ENCODE data around the gene BTF3. TPM values are rescaled to one million over a fixed set of nuclear protein-coding genes. Genes with fewer than 3 reads are reported as not detected.

The BTF3 gene
- total and polyA plus RNA-seq, 2 of the 13 experiments (the other 11 are each of a cell fraction or from before 2014, with no cell fraction given): 557 to 698 TPM

DNA sequence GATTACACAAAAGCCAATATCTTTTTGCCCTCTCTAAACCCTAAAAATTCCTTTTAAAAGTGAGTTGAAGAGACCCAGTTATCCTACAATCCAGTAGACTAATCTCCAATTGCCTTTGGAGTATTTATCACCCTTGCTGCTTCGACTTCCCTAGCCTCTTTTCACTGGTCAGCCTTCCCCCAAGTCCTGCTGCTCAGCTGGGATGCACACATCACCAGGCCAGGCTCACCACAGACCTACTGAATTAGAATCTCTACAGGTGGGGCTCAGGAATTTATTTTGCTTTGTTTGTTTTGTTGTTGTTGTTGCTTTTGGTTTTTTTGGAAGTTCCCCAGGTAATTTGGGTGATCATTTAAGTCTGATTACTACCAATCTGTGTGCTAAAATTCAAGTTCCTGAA is 38.1 kb upstream of the BTF3 start:
- no TSS peak for BruUV-seq (replicated peaks)
- no peaks in the 10 kb centered on the region for H3K79me2 ChIP-seq (ENCODE audit: insufficient read depth, low read length)
- ChIA-PET POLR2A (no interaction called here), CTCF (ENCODE audit: low intra/inter-chr PET ratio, low total read pairs) (no interaction called here)
- H3K4me1 ChIP-seq (ENCODE audit: insufficient read depth, low read length): no peaks in the 10 kb centered on the region
- H3K4me2 ChIP-seq (ENCODE audit: low read depth, low read length): no peak overlapping the region
- no peak overlapping the region for H2AFZ ChIP-seq (ENCODE audit: low read length)
- H3K36me3 ChIP-seq (replicated peaks in 1 of 2; ENCODE audit: control insufficient read depth in 1 of 2, insufficient read depth in 2 of 2, low read length in 2 of 2): no peaks in the 10 kb centered on the region
- in situ Hi-C loops (cut with HindIII; ENCODE audit: extremely low pct_ligation_motif_present, low pct_unique_long_range_greater_than_20kb): no loop called here
- H3K4me3 ChIP-seq (replicated peaks in 1 of 3; ENCODE audit: insufficient read depth in 1 of 3, low read depth in 2 of 3, low read length in 3 of 3): no peak overlapping the region
- no peaks in the 10 kb centered on the region for H4K20me1 ChIP-seq (ENCODE audit: insufficient read depth, low read length)
- ATAC-seq (no peak), DNase-seq (ENCODE audit: low spot score) (no peak), FAIRE-seq (no peak)
- WGBS (ENCODE audit: low lambda C conversion rate): 6% methylated on average over 1 of the region's 1 CpG
- H3K27ac ChIP-seq (ENCODE audit: extremely low read length, insufficient read depth, low read length): no peak overlapping the region
- TF ChIP-seq ZNF331 (CRISPR knock-in tag; IDR thresholded peaks at IDR 0.05) (no peak), DMAP1 (CRISPR knock-in tag; IDR thresholded peaks at IDR 0.05) (no peak), RXRA (CRISPR knock-in tag; IDR thresholded peaks at IDR 0.05) (no peak)
- TF ChIP-seq, protein P1, sequence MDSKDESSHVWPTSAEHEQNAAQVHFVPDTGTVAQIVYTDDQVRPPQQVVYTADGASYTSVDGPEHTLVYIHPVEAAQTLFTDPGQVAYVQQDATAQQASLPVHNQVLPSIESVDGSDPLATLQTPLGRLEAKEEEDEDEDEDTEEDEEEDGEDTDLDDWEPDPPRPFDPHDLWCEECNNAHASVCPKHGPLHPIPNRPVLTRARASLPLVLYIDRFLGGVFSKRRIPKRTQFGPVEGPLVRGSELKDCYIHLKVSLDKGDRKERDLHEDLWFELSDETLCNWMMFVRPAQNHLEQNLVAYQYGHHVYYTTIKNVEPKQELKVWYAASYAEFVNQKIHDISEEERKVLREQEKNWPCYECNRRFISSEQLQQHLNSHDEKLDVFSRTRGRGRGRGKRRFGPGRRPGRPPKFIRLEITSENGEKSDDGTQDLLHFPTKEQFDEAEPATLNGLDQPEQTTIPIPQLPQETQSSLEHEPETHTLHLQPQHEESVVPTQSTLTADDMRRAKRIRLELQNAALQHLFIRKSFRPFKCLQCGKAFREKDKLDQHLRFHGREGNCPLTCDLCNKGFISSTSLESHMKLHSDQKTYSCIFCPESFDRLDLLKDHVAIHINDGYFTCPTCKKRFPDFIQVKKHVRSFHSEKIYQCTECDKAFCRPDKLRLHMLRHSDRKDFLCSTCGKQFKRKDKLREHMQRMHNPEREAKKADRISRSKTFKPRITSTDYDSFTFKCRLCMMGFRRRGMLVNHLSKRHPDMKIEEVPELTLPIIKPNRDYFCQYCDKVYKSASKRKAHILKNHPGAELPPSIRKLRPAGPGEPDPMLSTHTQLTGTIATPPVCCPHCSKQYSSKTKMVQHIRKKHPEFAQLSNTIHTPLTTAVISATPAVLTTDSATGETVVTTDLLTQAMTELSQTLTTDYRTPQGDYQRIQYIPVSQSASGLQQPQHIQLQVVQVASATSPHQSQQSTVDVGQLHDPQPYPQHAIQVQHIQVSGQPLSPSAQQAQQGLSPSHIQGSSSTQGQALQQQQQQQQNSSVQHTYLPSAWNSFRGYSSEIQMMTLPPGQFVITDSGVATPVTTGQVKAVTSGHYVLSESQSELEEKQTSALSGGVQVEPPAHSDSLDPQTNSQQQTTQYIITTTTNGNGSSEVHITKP (CRISPR knock-in tag; IDR thresholded peaks at IDR 0.05; ENCODE audit: low read depth): no peak
- H3K27me3 ChIP-seq (ENCODE audit: control insufficient read depth in 1 of 2, insufficient read depth in 2 of 2, low read length in 2 of 2): peaks cover 2 to 42% of the 10 kb centered on the region in 2 experiments; a peak in 3 of 5 replicates
- H3K9ac ChIP-seq (ENCODE audit: insufficient read depth, low read depth, low read length): no peak overlapping the region
- no peaks in the 10 kb centered on the region for H3K9me3 ChIP-seq (ENCODE audit: low read length)
- intact Hi-C loops (cut with micrococcal nuclease; ENCODE audit: unreplicated experiment): no loop called here
